ENCODE results near the gene ZNF580. TPM values are rescaled to one million over a fixed set of nuclear protein-coding genes. Genes with fewer than 3 reads are reported as not detected.

Gene ZNF580
- total and polyA plus RNA-seq, 2 of the 13 experiments (the other 11 are each of a cell fraction or from before 2014, with no cell fraction given) = 4.4 to 6.0 TPM

DNA sequence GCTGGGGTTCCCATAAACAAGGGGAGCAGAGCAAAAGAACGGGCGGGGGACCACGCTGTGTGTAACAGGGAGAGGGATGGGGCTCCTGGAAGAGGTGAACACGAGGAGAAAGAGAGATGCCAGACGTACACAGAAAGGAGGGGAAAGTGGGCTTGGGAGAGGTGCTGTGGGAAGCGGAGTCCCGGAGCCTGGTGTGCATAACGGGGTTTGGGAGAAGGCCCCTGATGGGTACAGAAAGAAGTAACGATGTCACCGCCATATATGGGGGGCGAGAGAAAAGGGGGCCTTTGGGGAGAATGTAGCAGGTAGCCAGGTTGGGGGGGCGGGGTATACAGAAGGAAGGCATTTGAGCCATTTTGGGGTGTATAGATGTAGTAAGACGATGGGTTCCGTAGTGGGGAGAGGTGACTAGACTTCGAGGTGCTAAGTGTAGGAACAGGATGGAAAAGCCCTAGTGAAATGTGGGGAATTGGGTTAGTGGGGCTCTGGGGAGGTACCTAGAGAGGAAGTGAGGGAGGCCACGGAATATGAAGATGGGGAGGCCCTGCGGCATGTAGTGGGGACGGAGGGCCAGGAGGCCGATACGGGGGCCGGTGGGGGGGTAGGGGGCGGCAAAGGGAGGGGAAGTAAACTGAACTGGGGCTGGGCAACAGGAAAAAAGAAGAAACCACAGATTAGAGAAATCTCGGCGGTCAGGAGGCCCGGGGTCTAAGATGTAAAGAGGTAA is 787 bp downstream of the ZNF580 start (continued):
- TF ChIP-seq EEA1 (CRISPR knock-in tag; IDR thresholded peaks at IDR 0.05; ENCODE audit: borderline replicate concordance) = no peak
- no peak for TF ChIP-seq KDM2A (CRISPR knock-in tag; IDR thresholded peaks at IDR 0.05; ENCODE audit: borderline replicate concordance, low read depth)
- TF ChIP-seq, protein P1, sequence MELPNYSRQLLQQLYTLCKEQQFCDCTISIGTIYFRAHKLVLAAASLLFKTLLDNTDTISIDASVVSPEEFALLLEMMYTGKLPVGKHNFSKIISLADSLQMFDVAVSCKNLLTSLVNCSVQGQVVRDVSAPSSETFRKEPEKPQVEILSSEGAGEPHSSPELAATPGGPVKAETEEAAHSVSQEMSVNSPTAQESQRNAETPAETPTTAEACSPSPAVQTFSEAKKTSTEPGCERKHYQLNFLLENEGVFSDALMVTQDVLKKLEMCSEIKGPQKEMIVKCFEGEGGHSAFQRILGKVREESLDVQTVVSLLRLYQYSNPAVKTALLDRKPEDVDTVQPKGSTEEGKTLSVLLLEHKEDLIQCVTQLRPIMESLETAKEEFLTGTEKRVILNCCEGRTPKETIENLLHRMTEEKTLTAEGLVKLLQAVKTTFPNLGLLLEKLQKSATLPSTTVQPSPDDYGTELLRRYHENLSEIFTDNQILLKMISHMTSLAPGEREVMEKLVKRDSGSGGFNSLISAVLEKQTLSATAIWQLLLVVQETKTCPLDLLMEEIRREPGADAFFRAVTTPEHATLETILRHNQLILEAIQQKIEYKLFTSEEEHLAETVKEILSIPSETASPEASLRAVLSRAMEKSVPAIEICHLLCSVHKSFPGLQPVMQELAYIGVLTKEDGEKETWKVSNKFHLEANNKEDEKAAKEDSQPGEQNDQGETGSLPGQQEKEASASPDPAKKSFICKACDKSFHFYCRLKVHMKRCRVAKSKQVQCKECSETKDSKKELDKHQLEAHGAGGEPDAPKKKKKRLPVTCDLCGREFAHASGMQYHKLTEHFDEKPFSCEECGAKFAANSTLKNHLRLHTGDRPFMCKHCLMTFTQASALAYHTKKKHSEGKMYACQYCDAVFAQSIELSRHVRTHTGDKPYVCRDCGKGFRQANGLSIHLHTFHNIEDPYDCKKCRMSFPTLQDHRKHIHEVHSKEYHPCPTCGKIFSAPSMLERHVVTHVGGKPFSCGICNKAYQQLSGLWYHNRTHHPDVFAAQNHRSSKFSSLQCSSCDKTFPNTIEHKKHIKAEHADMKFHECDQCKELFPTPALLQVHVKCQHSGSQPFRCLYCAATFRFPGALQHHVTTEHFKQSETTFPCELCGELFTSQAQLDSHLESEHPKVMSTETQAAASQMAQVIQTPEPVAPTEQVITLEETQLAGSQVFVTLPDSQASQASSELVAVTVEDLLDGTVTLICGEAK (IDR thresholded peaks at IDR 0.05) = no peak
- TF ChIP-seq, protein P1 (CRISPR knock-in tag; IDR thresholded peaks at IDR 0.05) = 0 out of 2 replicates have a peak, but pooled peaks have one; percentile 29
- TF ChIP-seq RBM22 (optimal IDR thresholded peaks at IDR 0.05; ENCODE audit: low read length) = peak; percentile 81
- 0 out of 2 replicates have a peak, but pooled peaks have one; percentile 6 for TF ChIP-seq MEIS2 (CRISPR knock-in tag; IDR thresholded peaks at IDR 0.05)
- TF ChIP-seq ZNF788 (CRISPR knock-in tag; IDR thresholded peaks at IDR 0.05; ENCODE audit: borderline replicate concordance) = no peak
- 0 out of 2 replicates have a peak, but pooled peaks have one; percentile 40 for TF ChIP-seq ZFP37 (CRISPR knock-in tag; IDR thresholded peaks at IDR 0.05; ENCODE audit: borderline replicate concordance)
- no peak for TF ChIP-seq ZNF326 (CRISPR knock-in tag; IDR thresholded peaks at IDR 0.05; ENCODE audit: borderline replicate concordance)
- no peak for TF ChIP-seq ZNF160 (CRISPR knock-in tag; IDR thresholded peaks at IDR 0.05)
- TF ChIP-seq NBN (conservative IDR thresholded peaks at IDR 0.05) = no peak
- TF ChIP-seq ARNT (IDR thresholded peaks at IDR 0.05) = no peak
- TF ChIP-seq ZNF414 (CRISPR knock-in tag; IDR thresholded peaks at IDR 0.05) = no peak
- TF ChIP-seq ZEB1 (IDR thresholded peaks at IDR 0.05; ENCODE audit: insufficient replicate concordance, low read depth) = no peak
- peak; percentile 27; the same call in 1 of the 2 replicates for TF ChIP-seq KDM5A (IDR thresholded peaks at IDR 0.05; ENCODE audit: borderline replicate concordance, low read length)
